HEK293T (cell line): ENCODE results near the gene NCOA7.

Experiments used
- CTCF ChIA-PET: fragments of 350-600 bp; formaldehyde crosslinking; extraction: SDS; loops from one replicate; lab custom pipeline; 2021; ENCODE audit warnings: antibody characterized with exemption, inconsistent platforms; lab: Yijun Ruan, JAX
- POLR2A ChIA-PET: fragments of 350-600 bp; formaldehyde crosslinking; extraction: SDS; loops from one replicate; lab custom pipeline; 2020; ENCODE audit warnings: antibody characterized with exemption, inconsistent platforms; lab: Yijun Ruan, JAX
- DNase-seq: peaks from one replicate; pipeline ENCODE4 v3.0.0; 2012; ENCODE audit warnings: mixed read lengths; ENCODE audit errors: extremely low spot score
- ARNT ChIP-seq: fragments of 450-650 bp; IDR thresholded peaks from 2 replicates; pipeline ENCODE4 v1.6.1; 2017; ENCODE audit warnings: mild to moderate bottlenecking
- BHLHE40 ChIP-seq: fragments of 450-650 bp; IDR thresholded peaks from 2 replicates; pipeline ENCODE4 v1.6.1; 2016; ENCODE audit warnings: mild to moderate bottlenecking, moderate library complexity, borderline replicate concordance
- CTBP1 ChIP-seq: fragments of 450-650 bp; IDR thresholded peaks from 2 replicates; pipeline ENCODE4 v1.6.1; 2016; ENCODE audit warnings: borderline replicate concordance
- ELF4 ChIP-seq: fragments of 450-650 bp; IDR thresholded peaks from 2 replicates; pipeline ENCODE4 v1.6.1; 2017; ENCODE audit warnings: antibody characterized with exemption
- FOXA1 ChIP-seq: fragments of 450-650 bp; IDR thresholded peaks from 2 replicates; pipeline ENCODE4 v1.6.1; 2016; ENCODE audit warnings: mild to moderate bottlenecking
- FOXK2 ChIP-seq: fragments of 450-650 bp; IDR thresholded peaks from 2 replicates; pipeline ENCODE4 v1.6.1; 2016; ENCODE audit warnings: mild to moderate bottlenecking
- FOXM1 ChIP-seq: fragments of 450-650 bp; IDR thresholded peaks from 2 replicates; pipeline ENCODE4 v1.6.1; 2017; ENCODE audit warnings: mild to moderate bottlenecking, borderline replicate concordance
- HDGF ChIP-seq: fragments of 450-650 bp; IDR thresholded peaks from 2 replicates; pipeline ENCODE4 v1.6.1; 2017; ENCODE audit warnings: antibody characterized with exemption, borderline replicate concordance
- L3MBTL2 ChIP-seq: fragments of 450-650 bp; conservative IDR thresholded peaks from 2 replicates; pipeline ENCODE4 v1.6.1; 2016; ENCODE audit warnings: mild to moderate bottlenecking
- LEF1 ChIP-seq: fragments of 450-650 bp; IDR thresholded peaks from 2 replicates; pipeline ENCODE4 v1.6.1; 2017; ENCODE audit warnings: mild to moderate bottlenecking, borderline replicate concordance
- NFRKB ChIP-seq: fragments of 450-650 bp; IDR thresholded peaks from 2 replicates; pipeline ENCODE4 v1.6.1; 2016; ENCODE audit warnings: mild to moderate bottlenecking, moderate library complexity
- PKNOX1 ChIP-seq: fragments of 450-650 bp; IDR thresholded peaks from 2 replicates; pipeline ENCODE4 v1.6.1; 2016
- SP1 ChIP-seq: fragments of 450-650 bp; IDR thresholded peaks from 2 replicates; pipeline ENCODE4 v1.6.1; 2017
- SUZ12 ChIP-seq: fragments of 450-650 bp; IDR thresholded peaks from 2 replicates; pipeline ENCODE4 v1.6.1; 2016; ENCODE audit warnings: mild to moderate bottlenecking
- TARDBP ChIP-seq: fragments of 450-650 bp; IDR thresholded peaks from 2 replicates; pipeline ENCODE4 v1.6.1; 2016
- ZNF384 ChIP-seq: fragments of 450-650 bp; IDR thresholded peaks from 2 replicates; pipeline ENCODE4 v1.6.1; 2016

The NCOA7 gene

GRCh38 chr6:125853756-125854155 lies 63.0 kb downstream of the NCOA7 start:
- POLR2A ChIA-PET = interaction anchor here (0.8 kb wide), 1 partner anchor 63 kb away, joined by 3 read pairs; the partner anchor contains the start of gene NCOA7
- CTCF ChIA-PET = no interaction called here
- TF ChIP-seq PKNOX1 (no peak), ZNF384 (no peak), SUZ12 (no peak), FOXM1 (no peak), FOXK2 (no peak), SP1 (no peak), LEF1 (no peak), CTBP1 (no peak), HDGF (no peak), ARNT (no peak), ELF4 (no peak), FOXA1 (no peak), TARDBP (no peak), BHLHE40 (no peak)
- DNase-seq = no peak

GRCh38 chr6:125854355-125854754 lies 63.6 kb downstream of the NCOA7 start:
- TF ChIP-seq PKNOX1 (no peak), NFRKB (no peak), FOXK2 (no peak), LEF1 (no peak)
- ChIA-PET CTCF (no interaction called here), POLR2A (no interaction called here)
- no peak for DNase-seq

GRCh38 chr6:125855783-125856182 lies 65.0 kb downstream of the NCOA7 start:
- TF ChIP-seq L3MBTL2 = no peak
- TF ChIP-seq FOXK2 = no peak
- TF ChIP-seq CTBP1 = no peak
- no peak for TF ChIP-seq SUZ12
- no peak for TF ChIP-seq HDGF
- TF ChIP-seq ZNF384 = no peak
- TF ChIP-seq ARNT = no peak
- TF ChIP-seq NFRKB = no peak
- TF ChIP-seq TARDBP = no peak
- TF ChIP-seq SP1 = no peak
- TF ChIP-seq FOXM1 = no peak
- TF ChIP-seq BHLHE40 = no peak
- TF ChIP-seq LEF1 = no peak
- no peak for TF ChIP-seq ELF4
- no peak for TF ChIP-seq FOXA1
- no peak for TF ChIP-seq PKNOX1
- CTCF ChIA-PET = no interaction called here
- POLR2A ChIA-PET = no interaction called here
- no peak for DNase-seq

GRCh38 chr6:125857846-125858245 lies 67.1 kb downstream of the NCOA7 start:
- no peak for DNase-seq
- ChIA-PET POLR2A (interaction anchor here (0.5 to 1.4 kb wide), 5 partner anchors 67 to 100 kb away, joined by 3 to 7 read pairs (median 3); partner anchors contain the start of genes HINT3 and NCOA7), CTCF (interaction anchor here (0.6 to 2.5 kb wide), 10 partner anchors 24 to 137 kb away, joined by 3 to 15 read pairs (median 4); partner anchors contain the start of genes HINT3 and TRMT11)
- TF ChIP-seq FOXA1 (no peak), TARDBP (no peak), FOXK2 (no peak), BHLHE40 (no peak), HDGF (no peak)

GRCh38 chr6:125858427-125859320 lies 67.9 kb downstream of the NCOA7 start:
- ChIA-PET POLR2A (interaction anchor here (0.6 to 1.4 kb wide), 3 partner anchors 68 to 99 kb away, joined by 3 to 7 read pairs (median 3); partner anchors contain the start of gene NCOA7), CTCF (interaction anchor here (0.6 to 2.5 kb wide), 16 partner anchors 19 to 869 kb away, joined by 3 to 15 read pairs (median 3); partner anchors contain the start of gene HINT3)
- TF ChIP-seq CTBP1 (0 out of 2 replicates have a peak, but pooled peaks have one; percentile 16), ZNF384 (0 out of 2 replicates have a peak, but pooled peaks have one; percentile 18), L3MBTL2 (no peak)
- peak; percentile 86 for DNase-seq

GRCh38 chr6:125859727-125860126 lies 69.0 kb downstream of the NCOA7 start:
- ChIA-PET POLR2A (no interaction called here), CTCF (interaction anchor here (0.6 to 0.7 kb wide), 8 partner anchors 20 to 870 kb away, joined by 3 to 6 read pairs (median 3); no protein-coding TSS in a partner anchor)
- no peak for DNase-seq
- no peak for TF ChIP-seq FOXM1
- no peak for TF ChIP-seq ZNF384
- TF ChIP-seq FOXA1 = no peak
- no peak for TF ChIP-seq ELF4
- no peak for TF ChIP-seq FOXK2
- TF ChIP-seq SP1 = no peak
- no peak for TF ChIP-seq SUZ12
